NCI-H510A (cell line): Measurements from ENCODE around the gene NPRL2.
A peak's percentile ranks its signal among the peaks of the same experiment; 100 is the strongest.

ENCODE experiments used
- DNase-seq: peaks from one replicate; lab custom pipeline; 2025; lab: John Stamatoyannopoulos, UW

NPRL2 gene

GRCh38 chr3:50347187-50347813 lies 3.3 kb downstream of the NPRL2 start:
- DNase-seq = peak; percentile 42

GRCh38 chr3:50345586-50346234 lies 4.9 kb downstream of the NPRL2 start, which contains the start of gene ZMYND10:
Gene ZMYND10, minus strand, starts transcription at chr3:50345732. Its CDS starts 153 bp downstream, at chr3:50345579.
- peak; percentile 13 for DNase-seq

- no peak for DNase-seq
These were observed 5.6 kb downstream of the NPRL2 start for GRCh38 chr3:50345008-50345407.

- no peak for DNase-seq
These were observed 7.6 kb downstream of the NPRL2 start for GRCh38 chr3:50342813-50343633.

- no peak for DNase-seq
These were observed 8.5 kb downstream of the NPRL2 start for GRCh38 chr3:50341996-50342650.

GRCh38 chr3:50341537-50341936 lies 9.0 kb downstream of the NPRL2 start:
- no peak for DNase-seq

GRCh38 chr3:50340448-50341329 lies 9.9 kb downstream of the NPRL2 start, which contains the start of gene RASSF1:
Gene RASSF1, minus strand, starts transcription at chr3:50340836. Its CDS starts 31 bp downstream, at chr3:50340805.
- DNase-seq = no peak

GRCh38 chr3:50340147-50340447 lies 10.5 kb downstream of the NPRL2 start:
- DNase-seq = no peak

GRCh38 chr3:50339485-50340146 lies 11.0 kb downstream of the NPRL2 start:
- DNase-seq = no peak

- DNase-seq = no peak
These were observed 11.6 kb downstream of the NPRL2 start for GRCh38 chr3:50338965-50339364.

GRCh38 chr3:50337175-50337861 lies 13.3 kb downstream of the NPRL2 start:
- peak; percentile 88 for DNase-seq

- no peak for DNase-seq
These were observed 14.0 kb downstream of the NPRL2 start for GRCh38 chr3:50336452-50337174.

- no peak for DNase-seq
These were observed 16.1 kb downstream of the NPRL2 start for GRCh38 chr3:50334339-50335075.

- DNase-seq = no peak
These were observed 16.7 kb downstream of the NPRL2 start for GRCh38 chr3:50333744-50334328.

GRCh38 chr3:50331364-50331907 lies 19.1 kb downstream of the NPRL2 start:
- no peak for DNase-seq

- no peak for DNase-seq
These were observed 20.2 kb downstream of the NPRL2 start for GRCh38 chr3:50330330-50330729.

- peak; percentile 95 for DNase-seq
These were observed 22.5 kb downstream of the NPRL2 start, which contains the start of gene TUSC2 for GRCh38 chr3:50327943-50328691. Gene TUSC2, minus strand, starts transcription at chr3:50328223. Its CDS starts 124 bp downstream, at chr3:50328099.
